ENCODE measurements around the gene ICA1.

DNA sequence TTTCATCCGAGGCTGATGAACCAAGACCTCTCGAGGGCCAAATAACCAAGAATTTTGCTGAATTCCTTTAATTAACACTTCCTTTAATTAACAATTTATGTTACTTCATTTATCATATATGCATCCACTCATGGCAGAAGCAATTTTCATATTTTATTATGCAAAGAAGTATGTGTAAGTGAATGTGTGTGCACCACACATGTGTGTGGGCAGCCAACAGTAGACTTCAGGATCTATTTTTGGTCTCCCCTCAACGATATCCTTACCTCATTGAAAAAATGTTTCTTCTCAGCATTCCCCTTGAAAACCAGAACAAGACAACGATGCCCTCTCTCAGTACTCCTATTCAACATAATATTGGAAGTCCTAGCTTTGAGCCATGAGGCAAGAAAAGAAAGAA is 96.8 kb downstream of the ICA1 start:
- TF ChIP-seq CTCF (IDR thresholded peaks at IDR 0.05; ENCODE audit: low read depth, low read length, missing input control) = no peak
- no peak for TF ChIP-seq RXRA (IDR thresholded peaks at IDR 0.05)
- no peak for TF ChIP-seq YY1 (IDR thresholded peaks at IDR 0.05)
- TF ChIP-seq, protein P1, sequence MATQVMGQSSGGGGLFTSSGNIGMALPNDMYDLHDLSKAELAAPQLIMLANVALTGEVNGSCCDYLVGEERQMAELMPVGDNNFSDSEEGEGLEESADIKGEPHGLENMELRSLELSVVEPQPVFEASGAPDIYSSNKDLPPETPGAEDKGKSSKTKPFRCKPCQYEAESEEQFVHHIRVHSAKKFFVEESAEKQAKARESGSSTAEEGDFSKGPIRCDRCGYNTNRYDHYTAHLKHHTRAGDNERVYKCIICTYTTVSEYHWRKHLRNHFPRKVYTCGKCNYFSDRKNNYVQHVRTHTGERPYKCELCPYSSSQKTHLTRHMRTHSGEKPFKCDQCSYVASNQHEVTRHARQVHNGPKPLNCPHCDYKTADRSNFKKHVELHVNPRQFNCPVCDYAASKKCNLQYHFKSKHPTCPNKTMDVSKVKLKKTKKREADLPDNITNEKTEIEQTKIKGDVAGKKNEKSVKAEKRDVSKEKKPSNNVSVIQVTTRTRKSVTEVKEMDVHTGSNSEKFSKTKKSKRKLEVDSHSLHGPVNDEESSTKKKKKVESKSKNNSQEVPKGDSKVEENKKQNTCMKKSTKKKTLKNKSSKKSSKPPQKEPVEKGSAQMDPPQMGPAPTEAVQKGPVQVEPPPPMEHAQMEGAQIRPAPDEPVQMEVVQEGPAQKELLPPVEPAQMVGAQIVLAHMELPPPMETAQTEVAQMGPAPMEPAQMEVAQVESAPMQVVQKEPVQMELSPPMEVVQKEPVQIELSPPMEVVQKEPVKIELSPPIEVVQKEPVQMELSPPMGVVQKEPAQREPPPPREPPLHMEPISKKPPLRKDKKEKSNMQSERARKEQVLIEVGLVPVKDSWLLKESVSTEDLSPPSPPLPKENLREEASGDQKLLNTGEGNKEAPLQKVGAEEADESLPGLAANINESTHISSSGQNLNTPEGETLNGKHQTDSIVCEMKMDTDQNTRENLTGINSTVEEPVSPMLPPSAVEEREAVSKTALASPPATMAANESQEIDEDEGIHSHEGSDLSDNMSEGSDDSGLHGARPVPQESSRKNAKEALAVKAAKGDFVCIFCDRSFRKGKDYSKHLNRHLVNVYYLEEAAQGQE (IDR thresholded peaks at IDR 0.05) = no peak
- TF ChIP-seq MAX (IDR thresholded peaks at IDR 0.05) = no peak
- TF ChIP-seq TAF1 (conservative IDR thresholded peaks at IDR 0.05) = no peak
- TF ChIP-seq, protein P2, sequence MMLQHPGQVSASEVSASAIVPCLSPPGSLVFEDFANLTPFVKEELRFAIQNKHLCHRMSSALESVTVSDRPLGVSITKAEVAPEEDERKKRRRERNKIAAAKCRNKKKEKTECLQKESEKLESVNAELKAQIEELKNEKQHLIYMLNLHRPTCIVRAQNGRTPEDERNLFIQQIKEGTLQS (IDR thresholded peaks at IDR 0.05) = no peak
- no peak for TF ChIP-seq EGR1 (IDR thresholded peaks at IDR 0.05; ENCODE audit: low read depth in 2 of 2)
- TF ChIP-seq RAD21 (IDR thresholded peaks at IDR 0.05) = no peak
- no peak for TF ChIP-seq GABPA (IDR thresholded peaks at IDR 0.05 in 1 of 2, conservative IDR thresholded peaks at IDR 0.05 in 1 of 2)
